Measurements from ENCODE around the gene AMPD2. TPM values are rescaled to one million over a fixed set of nuclear protein-coding genes. Genes with fewer than 3 reads are reported as not detected.

Gene AMPD2
- total RNA-seq, 1 experiment from 2014 or later, result 85.8 TPM

DNA sequence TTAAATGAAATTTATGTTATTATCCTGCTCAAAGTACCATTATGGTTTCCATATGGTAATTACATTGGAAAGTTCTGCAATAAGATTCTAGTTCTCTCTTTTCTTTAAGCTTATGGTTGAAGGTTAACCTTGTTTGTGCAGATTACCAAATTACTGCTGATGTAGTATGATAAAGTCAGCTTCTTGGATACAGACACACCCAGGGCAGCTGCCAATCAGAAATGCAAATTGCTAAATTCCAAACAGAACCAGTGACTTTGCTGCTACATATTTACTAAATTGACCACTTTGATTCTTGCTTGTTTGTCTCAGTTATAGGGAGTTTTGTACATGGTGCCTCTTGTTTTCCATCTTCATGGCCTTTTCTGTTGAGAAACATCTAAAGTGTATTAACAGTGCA, 26.7 kb upstream of the AMPD2 start:
- Histone ChIP-seq H3K36me3 (ENCODE audit: control insufficient read depth, insufficient read depth, low read length) (peaks cover 12% of the 10 kb centered on the region; the same call in 1 of the 2 replicates), H3K27me3 (ENCODE audit: control insufficient read depth, insufficient read depth, low read length) (no peaks in the 10 kb centered on the region), H3K4me3 (ENCODE audit: low read depth in 2 of 2, low read length in 2 of 2) (no peak overlapping the region), H3K9me3 (ENCODE audit: control insufficient read depth, insufficient read depth, low read depth, low read length) (no peaks in the 10 kb centered on the region), H3K27ac (ENCODE audit: low read length) (no peak overlapping the region), H3K4me1 (ENCODE audit: control insufficient read depth, insufficient read depth, low read length) (no peaks in the 10 kb centered on the region)
- in situ Hi-C loops (cut with HindIII; ENCODE audit: low pct_unique_long_range_greater_than_20kb, low sequenced_read_pairs) (no loop called here), intact Hi-C loops (cut with micrococcal nuclease; ENCODE audit: unreplicated experiment) (no loop called here)
- ChIA-PET CTCF (no interaction called here), POLR2A (no interaction called here)
- no peak for TF ChIP-seq POLR2AphosphoS5 (IDR thresholded peaks at IDR 0.05; ENCODE audit: low read depth, low read length)
- TF ChIP-seq, protein P1, sequence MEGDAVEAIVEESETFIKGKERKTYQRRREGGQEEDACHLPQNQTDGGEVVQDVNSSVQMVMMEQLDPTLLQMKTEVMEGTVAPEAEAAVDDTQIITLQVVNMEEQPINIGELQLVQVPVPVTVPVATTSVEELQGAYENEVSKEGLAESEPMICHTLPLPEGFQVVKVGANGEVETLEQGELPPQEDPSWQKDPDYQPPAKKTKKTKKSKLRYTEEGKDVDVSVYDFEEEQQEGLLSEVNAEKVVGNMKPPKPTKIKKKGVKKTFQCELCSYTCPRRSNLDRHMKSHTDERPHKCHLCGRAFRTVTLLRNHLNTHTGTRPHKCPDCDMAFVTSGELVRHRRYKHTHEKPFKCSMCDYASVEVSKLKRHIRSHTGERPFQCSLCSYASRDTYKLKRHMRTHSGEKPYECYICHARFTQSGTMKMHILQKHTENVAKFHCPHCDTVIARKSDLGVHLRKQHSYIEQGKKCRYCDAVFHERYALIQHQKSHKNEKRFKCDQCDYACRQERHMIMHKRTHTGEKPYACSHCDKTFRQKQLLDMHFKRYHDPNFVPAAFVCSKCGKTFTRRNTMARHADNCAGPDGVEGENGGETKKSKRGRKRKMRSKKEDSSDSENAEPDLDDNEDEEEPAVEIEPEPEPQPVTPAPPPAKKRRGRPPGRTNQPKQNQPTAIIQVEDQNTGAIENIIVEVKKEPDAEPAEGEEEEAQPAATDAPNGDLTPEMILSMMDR (IDR thresholded peaks at IDR 0.05), result no peak
- TF ChIP-seq SIN3A (IDR thresholded peaks at IDR 0.05; ENCODE audit: borderline replicate concordance, insufficient read depth, low read depth, low read length), result no peak
- TF ChIP-seq TCF7L2 (IDR thresholded peaks at IDR 0.05; ENCODE audit: low read depth, low read length), result no peak
- TF ChIP-seq, protein P2, sequence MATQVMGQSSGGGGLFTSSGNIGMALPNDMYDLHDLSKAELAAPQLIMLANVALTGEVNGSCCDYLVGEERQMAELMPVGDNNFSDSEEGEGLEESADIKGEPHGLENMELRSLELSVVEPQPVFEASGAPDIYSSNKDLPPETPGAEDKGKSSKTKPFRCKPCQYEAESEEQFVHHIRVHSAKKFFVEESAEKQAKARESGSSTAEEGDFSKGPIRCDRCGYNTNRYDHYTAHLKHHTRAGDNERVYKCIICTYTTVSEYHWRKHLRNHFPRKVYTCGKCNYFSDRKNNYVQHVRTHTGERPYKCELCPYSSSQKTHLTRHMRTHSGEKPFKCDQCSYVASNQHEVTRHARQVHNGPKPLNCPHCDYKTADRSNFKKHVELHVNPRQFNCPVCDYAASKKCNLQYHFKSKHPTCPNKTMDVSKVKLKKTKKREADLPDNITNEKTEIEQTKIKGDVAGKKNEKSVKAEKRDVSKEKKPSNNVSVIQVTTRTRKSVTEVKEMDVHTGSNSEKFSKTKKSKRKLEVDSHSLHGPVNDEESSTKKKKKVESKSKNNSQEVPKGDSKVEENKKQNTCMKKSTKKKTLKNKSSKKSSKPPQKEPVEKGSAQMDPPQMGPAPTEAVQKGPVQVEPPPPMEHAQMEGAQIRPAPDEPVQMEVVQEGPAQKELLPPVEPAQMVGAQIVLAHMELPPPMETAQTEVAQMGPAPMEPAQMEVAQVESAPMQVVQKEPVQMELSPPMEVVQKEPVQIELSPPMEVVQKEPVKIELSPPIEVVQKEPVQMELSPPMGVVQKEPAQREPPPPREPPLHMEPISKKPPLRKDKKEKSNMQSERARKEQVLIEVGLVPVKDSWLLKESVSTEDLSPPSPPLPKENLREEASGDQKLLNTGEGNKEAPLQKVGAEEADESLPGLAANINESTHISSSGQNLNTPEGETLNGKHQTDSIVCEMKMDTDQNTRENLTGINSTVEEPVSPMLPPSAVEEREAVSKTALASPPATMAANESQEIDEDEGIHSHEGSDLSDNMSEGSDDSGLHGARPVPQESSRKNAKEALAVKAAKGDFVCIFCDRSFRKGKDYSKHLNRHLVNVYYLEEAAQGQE (IDR thresholded peaks at IDR 0.05; ENCODE audit: insufficient read depth in 1 of 2, low read depth in 2 of 2, low read length in 1 of 2), result no peak
- no peak for ATAC-seq
- DNase-seq (ENCODE audit: low read depth, low spot score), result no peak
- BruUV-seq (replicated peaks), result no TSS peak

DNA sequence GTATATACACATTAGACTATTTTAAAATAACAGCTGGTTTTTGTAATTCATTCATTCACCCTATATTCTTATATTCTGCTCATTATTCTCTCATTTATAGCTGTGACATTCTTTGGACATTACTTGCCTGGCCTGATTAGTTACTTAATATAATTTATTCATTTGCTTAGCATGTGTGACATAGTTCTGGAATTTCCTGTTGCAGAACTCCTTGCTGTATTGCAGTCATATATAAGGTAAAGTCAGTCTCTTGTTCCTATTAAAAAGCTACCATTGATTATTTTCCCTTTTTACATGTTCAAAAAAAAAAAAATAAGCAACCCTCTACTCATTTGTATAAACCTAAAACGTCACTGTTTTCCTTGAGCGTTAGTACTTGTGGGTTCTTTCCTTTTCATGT, 24.1 kb upstream of the AMPD2 start:
- Histone ChIP-seq H3K9me3 (ENCODE audit: control insufficient read depth, insufficient read depth, low read depth, low read length) (no peaks in the 10 kb centered on the region), H3K36me3 (ENCODE audit: control insufficient read depth, insufficient read depth, low read length) (peaks cover 12% of the 10 kb centered on the region; the same call in 1 of the 2 replicates), H3K4me3 (ENCODE audit: low read depth in 2 of 2, low read length in 2 of 2) (no peak overlapping the region), H3K27me3 (ENCODE audit: control insufficient read depth, insufficient read depth, low read length) (no peaks in the 10 kb centered on the region), H3K4me1 (ENCODE audit: control insufficient read depth, insufficient read depth, low read length) (no peaks in the 10 kb centered on the region), H3K27ac (ENCODE audit: low read length) (no peak overlapping the region)
- in situ Hi-C loops (cut with HindIII; ENCODE audit: low pct_unique_long_range_greater_than_20kb, low sequenced_read_pairs) (no loop called here), intact Hi-C loops (cut with micrococcal nuclease; ENCODE audit: unreplicated experiment) (no loop called here)
- ATAC-seq (no peak), DNase-seq (ENCODE audit: low read depth, low spot score) (no peak)
- TF ChIP-seq POLR2AphosphoS5 (IDR thresholded peaks at IDR 0.05; ENCODE audit: low read depth, low read length) (no peak), SIN3A (IDR thresholded peaks at IDR 0.05; ENCODE audit: borderline replicate concordance, insufficient read depth, low read depth, low read length) (no peak), TCF7L2 (IDR thresholded peaks at IDR 0.05; ENCODE audit: low read depth, low read length) (no peak)
- TF ChIP-seq, protein P1 (IDR thresholded peaks at IDR 0.05), result no peak
- TF ChIP-seq, protein P2 (IDR thresholded peaks at IDR 0.05; ENCODE audit: insufficient read depth in 1 of 2, low read depth in 2 of 2, low read length in 1 of 2), result no peak
- ChIA-PET CTCF (interaction anchor here (0.6 kb wide), 1 partner anchor 44 kb away, joined by 4 read pairs; no protein-coding TSS in a partner anchor), POLR2A (no interaction called here)
- no TSS peak for BruUV-seq (replicated peaks)
